Activated naive CD4-positive, alpha-beta T cell treated with anti-CD3 and anti-CD28 coated beads, Interleukin-2, amount 50 U/mL, for 16 hours (primary cell): ENCODE data around the gene GLOD4.
"Not testable (repeated sequence)": the region's sequence is repeated elsewhere in the genome, so short reads cannot be mapped to it uniquely, and the experiment has no call there.

Experiments used
- DNase-seq: peaks from one replicate; pipeline ENCODE4 v3.0.0-alpha.2; 2020

The GLOD4 gene

DNA sequence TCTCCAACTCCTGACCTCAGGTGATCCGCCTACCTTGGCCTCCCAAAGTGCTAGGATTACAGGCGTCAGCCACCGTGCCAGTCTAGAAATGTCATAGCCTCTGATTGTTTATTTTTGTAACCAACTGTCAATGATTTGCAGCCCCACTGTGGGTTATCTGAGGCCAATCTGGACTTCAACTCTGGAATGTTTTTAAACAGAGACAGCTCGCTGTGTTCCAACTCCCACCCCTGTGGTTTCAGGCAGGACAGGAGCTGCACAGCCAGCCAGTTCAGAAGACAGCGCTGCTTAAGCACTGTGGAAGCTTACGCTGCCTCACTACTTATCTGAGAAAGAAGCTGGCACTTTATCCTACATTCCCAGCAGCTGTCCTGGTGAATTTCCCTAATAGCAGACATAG lies 19.6 kb upstream of the GLOD4 start:
- no peak for DNase-seq

GRCh38 chr17:800446-801242 lies 18.6 kb upstream of the GLOD4 start:
- DNase-seq, result no peak

DNA sequence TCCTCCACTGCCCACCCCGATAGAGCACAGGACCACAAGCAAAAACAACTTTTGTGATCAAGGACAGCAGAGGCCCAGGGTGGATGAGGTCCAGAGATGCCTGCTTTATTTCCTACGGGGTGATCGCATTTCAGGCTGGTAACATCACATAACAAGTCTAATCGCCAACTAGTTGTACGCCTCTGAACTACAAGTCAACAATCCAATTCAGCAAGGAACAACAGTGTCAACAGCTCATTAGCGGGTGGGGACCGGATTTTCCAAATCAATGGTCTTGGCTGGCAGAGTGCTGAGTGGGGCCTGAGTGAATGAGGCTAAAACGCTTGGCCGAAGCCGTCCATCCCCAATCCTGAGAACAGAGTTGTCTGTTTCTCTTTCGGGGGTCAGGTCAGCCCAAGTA lies 17.2 kb upstream of the GLOD4 start:
- DNase-seq, result no peak

GRCh38 chr17:798246-798645 lies 16.2 kb upstream of the GLOD4 start:
- no peak for DNase-seq

DNA sequence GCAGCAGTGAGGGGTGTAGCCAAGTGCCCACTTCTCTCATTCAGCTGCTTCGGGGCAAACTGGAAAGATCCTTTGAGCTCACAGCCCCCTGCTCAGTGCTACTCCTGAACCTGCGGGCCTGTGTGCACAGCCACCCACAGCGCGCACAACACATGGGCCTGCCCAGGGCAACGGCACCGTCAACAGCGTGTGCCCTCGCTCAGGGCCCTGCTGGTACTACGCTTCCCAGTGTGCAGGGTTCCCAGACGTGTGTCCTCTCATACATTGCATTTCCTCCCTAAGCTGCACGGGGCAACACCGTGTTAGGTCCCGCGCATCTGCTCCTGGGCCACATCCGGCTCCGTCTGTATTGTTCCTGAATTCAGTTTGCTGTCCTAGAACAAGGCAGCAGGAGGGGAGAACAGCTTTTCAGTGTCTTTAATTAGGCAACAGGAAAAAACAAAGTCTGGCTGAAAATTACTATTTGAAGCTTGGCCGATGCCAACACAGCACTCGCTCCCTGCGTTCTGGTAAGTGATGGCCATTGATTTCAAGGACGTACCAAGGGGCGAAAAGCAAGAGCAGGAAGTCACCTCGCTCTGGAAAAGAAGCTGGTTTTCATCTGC lies 15.3 kb upstream of the GLOD4 start:
- no peak for DNase-seq

DNA sequence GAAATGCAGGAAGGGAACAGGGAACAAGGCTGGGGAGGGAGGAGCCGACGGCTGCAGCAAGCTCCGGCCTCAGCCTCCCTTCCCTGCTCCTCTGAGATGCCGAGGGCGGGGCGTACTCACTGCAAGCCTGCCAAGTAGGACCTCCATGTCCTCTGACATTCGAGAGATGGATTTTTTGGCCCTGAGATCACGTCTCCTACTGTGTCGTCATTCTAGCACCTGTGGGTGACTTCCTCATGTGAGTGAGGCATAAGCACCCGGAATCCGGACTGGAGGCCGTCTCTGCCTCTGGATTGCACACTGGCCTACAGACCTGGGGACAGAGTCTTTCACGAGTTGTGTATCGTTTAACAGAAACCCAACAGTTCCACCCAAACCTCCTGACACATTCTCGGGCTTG lies 14.5 kb upstream of the GLOD4 start:
- DNase-seq, result no peak

DNA sequence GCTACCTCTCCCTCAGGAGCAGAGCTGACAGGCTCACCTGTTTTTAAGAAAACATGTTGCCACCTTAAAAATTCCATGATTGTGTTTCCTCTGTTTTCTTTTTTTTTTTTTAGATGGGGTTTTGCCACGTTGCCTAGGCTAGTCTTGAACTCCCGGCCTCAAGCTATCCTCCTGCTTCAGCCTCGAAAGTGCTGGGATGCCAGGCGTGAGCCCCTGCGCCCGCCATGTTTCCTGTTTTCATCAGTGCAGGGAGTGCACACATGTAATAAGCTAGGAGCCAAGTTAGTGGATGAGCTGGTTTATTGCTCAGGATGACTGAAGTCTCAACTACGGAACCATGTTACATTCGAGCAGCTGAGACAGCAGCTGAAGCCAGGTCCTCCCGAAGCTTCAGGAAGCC lies 13.6 kb upstream of the GLOD4 start:
- no peak for DNase-seq

GRCh38 chr17:795276-795675 lies 13.2 kb upstream of the GLOD4 start:
- no peak for DNase-seq

DNA sequence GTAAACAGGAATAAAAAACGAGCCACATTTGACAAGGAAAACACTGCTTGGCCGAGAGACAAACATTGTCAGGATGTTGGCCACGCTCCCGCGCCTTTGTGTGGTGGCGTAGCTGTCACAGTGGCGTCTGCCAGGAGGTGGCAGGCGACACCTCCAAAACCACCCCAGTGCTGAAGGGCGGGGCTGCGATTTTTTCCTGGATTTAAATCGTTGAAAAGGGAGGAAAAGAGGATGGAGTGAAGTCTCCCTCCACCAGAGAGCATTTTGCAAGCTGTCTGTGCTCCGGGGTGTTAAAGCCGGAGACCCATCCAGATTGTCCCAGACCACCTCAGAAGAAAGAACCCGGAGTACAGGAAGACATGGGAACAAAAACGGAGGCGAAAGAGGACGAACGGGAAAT lies 12.8 kb upstream of the GLOD4 start:
- peak; percentile 39 for DNase-seq

- DNase-seq, result no peak
Measured at GRCh38 chr17:792277-792676, 10.2 kb upstream of the GLOD4 start.

DNA sequence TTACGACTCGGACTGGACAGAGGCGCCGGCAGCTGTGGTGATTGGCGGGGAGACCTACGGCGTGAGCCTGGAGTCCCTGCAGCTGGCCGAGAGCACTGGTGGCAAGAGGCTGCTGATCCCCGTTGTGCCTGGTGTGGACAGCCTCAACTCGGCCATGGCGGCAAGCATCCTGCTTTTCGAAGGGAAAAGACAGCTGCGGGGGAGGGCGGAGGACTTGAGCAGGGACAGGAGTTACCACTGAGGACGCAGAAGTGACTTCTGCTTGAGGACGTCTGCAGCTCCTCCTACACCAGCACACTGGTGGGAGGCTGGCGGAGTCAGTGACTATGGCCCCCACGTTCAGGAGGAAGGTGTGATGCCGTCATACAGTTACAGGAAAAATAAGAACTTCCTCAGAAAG lies 9.7 kb upstream of the GLOD4 start:
- DNase-seq, result no peak

DNA sequence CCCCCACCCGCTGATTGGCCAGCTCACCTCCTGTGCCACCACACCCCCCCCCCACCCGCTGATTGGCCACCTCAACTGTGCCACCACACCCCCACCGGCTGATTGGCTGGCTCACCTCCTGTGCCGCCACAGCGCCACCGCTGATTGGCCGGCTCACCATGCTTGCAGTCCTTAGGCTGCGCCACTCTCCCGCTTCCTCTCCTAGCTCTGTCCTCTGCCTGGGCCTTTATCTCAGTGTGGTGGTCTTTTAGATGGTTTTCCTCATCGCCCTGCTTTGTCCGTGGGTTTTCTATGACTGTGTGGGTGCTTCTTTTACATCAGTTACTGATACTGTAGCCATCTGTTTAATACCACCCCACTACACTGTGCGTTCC lies 8.8 kb upstream of the GLOD4 start:
- DNase-seq, result not testable (repeated sequence)

- not testable (repeated sequence) for DNase-seq
Measured at GRCh38 chr17:789931-790873, 8.1 kb upstream of the GLOD4 start.

GRCh38 chr17:789160-789840 lies 7.2 kb upstream of the GLOD4 start:
- DNase-seq, result no peak

- DNase-seq, result no peak
Measured at GRCh38 chr17:788551-788950, 6.5 kb upstream of the GLOD4 start.

- no peak for DNase-seq
Measured at GRCh38 chr17:787641-788221, 5.7 kb upstream of the GLOD4 start.

DNA sequence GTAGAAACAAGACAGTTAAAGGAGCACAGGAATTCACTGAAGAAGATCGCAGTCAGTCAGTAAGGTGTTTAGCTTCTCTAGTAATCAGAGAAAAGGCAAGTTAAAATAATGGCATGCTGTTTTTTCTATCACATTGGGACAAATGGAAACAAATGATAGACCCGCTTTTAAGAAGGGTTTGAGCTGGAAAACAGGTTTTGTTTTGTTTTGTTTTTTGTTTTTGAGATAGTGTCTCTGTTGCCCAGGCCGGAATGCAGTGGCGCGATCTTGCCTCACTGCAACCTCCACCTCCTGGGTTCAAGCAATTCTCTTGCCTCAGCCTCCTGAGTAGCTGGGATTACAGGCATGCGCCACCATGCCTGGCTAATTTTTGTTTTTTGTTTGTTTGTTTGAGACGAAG lies 3.8 kb upstream of the GLOD4 start:
- DNase-seq, result not testable (repeated sequence)

DNA sequence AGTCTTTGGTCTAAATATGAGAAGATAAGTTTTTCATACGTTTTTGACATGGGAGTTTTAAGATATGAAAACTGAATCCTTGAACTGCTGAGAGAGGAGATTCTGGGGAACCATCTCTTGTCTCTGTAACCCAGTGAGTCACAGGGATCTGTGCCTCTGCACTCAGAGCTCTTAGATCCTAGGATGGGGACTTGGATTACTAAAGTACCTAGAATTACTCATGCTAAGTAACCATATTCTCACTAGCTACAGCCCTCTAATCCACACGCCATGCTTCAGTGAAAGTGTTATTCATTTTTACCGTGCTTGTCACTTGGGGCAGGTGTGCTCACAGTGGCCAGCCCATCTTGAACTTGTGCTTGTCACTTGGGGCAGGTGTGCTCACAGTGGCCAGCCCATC lies 2.1 kb upstream of the GLOD4 start:
- DNase-seq, result no peak

GRCh38 chr17:778096-778495 lies 4.0 kb downstream of the GLOD4 start:
- no peak for DNase-seq

GRCh38 chr17:774313-774584 lies 7.8 kb downstream of the GLOD4 start:
- DNase-seq, result no peak

- DNase-seq, result no peak
Measured at GRCh38 chr17:773467-774312, 8.4 kb downstream of the GLOD4 start.

GRCh38 chr17:773016-773415 lies 9.1 kb downstream of the GLOD4 start:
- no peak for DNase-seq
